Measurements from ENCODE around the gene BEND3.
A peak's percentile ranks its signal among the peaks of the same experiment; 100 is the strongest.
"Not testable (repeated sequence)": the region's sequence is repeated elsewhere in the genome, so short reads cannot be mapped to it uniquely, and the experiment has no call there.

Gene BEND3

GRCh38 chr6:107110200-107110599, 5.1 kb downstream of the BEND3 start:
- DNase-seq: no peak
- no peak overlapping the region for H3K4me3 Mint-ChIP-seq
- H3K4me1 Mint-ChIP-seq: peaks cover 9% of the 10 kb centered on the region
- no peaks in the 10 kb centered on the region for H3K27me3 Mint-ChIP-seq
- ATAC-seq: no peak
- no peaks in the 10 kb centered on the region for H3K9me3 Mint-ChIP-seq
- H3K36me3 Mint-ChIP-seq (ENCODE audit: low read depth): peaks cover 2% of the 10 kb centered on the region
- H3K27ac Mint-ChIP-seq: no peak overlapping the region

DNA sequence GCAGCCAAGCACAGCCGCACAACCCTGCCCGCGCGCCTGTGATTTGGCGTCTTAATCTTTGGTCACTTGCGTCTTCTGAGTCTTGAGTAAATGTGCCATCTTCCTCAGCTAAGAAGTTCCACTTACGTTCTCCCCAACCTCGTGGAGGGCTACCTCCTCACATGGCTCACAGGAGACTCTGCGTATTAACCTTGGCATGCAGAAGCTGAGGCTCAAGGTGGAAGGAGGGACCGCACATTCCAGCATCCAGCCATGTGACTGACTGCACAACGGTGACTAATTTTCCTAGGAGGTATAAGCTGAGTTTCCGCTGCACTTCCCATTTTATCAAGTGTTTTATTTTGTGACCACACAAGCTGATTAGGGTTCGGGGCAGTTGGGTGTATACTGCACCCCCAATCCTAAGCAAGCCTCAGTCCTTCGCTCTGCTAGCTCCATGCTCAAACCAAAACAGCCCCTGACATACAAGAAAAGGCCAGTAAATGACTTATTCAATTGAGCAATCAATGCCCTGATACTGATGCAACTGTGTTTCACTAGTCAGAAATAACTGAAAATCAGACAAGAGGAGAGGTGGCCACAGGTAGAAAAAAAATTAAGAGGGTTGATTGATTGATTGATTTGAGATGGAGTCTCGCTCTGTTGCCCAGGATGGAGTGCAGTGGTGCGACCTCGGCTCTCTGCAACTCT, 7.0 kb downstream of the BEND3 start:
- no peak overlapping the region for H3K4me3 Mint-ChIP-seq
- no peak overlapping the region for H3K27ac Mint-ChIP-seq

DNA sequence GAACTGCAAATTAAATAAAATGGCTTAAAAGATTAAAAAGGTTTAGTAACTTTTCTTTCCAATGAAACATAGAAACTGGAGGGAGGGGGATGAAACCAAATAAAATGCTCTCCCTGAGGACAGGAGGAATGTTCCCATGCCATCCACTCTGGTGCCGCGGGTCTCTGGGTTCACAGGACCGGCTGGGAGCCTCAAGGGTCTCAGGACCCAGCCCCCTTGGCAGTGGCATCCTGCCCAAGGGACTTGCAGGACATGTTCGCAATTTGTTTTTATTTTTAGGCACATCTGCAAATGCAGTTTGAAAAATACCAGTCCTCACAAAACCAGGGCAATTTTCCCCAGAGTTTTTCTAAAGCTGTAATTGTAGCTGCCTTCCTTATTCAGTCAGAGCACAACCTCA, 7.5 kb downstream of the BEND3 start:
- Mint-ChIP-seq H3K36me3 (ENCODE audit: low read depth) (peaks cover 2% of the 10 kb centered on the region), H3K27me3 (no peaks in the 10 kb centered on the region), H3K27ac (no peak overlapping the region), H3K9me3 (no peaks in the 10 kb centered on the region), H3K4me1 (peaks cover 2% of the 10 kb centered on the region), H3K4me3 (no peak overlapping the region)
- DNase-seq (no peak), ATAC-seq (no peak)

More for the DNA sequence above, 7.0 kb downstream of the BEND3 start:
- no peaks in the 10 kb centered on the region for H3K9me3 Mint-ChIP-seq
- DNase-seq (no peak), ATAC-seq (no peak)
- H3K4me1 Mint-ChIP-seq: peaks cover 2% of the 10 kb centered on the region
- peaks cover 2% of the 10 kb centered on the region for H3K36me3 Mint-ChIP-seq (ENCODE audit: low read depth)
- H3K27me3 Mint-ChIP-seq: no peaks in the 10 kb centered on the region

- Mint-ChIP-seq H3K9me3 (no peaks in the 10 kb centered on the region), H3K36me3 (ENCODE audit: low read depth) (peaks cover 2% of the 10 kb centered on the region), H3K4me3 (no peak overlapping the region), H3K27ac (no peak overlapping the region), H3K27me3 (no peaks in the 10 kb centered on the region), H3K4me1 (peaks cover 2% of the 10 kb centered on the region)
- no peak for DNase-seq
- no peak for ATAC-seq
These were observed 9.2 kb downstream of the BEND3 start for GRCh38 chr6:107106165-107106564.

DNA sequence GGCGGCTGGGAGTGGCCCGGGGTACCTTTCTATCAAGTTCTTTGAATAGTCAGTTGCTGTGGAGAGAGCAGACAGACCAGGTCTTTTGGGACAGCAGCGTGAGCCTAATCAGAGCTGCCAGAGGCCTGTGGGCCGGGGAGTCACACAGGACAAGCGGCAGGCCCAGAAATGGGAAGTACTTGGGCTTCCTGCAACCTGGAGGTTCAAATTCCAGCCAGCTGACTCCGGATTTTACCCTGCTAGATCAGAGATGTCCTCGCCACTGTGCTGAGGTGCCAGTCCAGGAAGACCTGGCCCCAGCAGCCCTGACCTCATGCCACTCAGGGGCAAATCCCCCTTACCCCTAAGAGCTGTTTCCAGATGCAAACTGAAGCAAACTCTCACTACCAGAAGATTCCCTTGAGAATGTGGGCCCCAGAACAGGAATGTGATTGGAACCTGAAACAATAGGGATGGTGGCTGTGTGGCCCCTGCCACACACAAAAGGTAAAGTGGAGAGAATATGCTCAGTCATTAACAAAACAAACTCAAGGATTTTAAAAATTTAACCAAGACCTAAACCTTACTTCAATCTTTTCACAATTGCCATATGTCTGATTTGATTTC, 9.7 kb downstream of the BEND3 start:
- Mint-ChIP-seq H3K27me3 (no peaks in the 10 kb centered on the region), H3K27ac (no peak overlapping the region), H3K4me1 (peaks cover 2% of the 10 kb centered on the region), H3K4me3 (no peak overlapping the region), H3K36me3 (ENCODE audit: low read depth) (peaks cover 2% of the 10 kb centered on the region), H3K9me3 (no peaks in the 10 kb centered on the region)
- no peak for DNase-seq
- no peak for ATAC-seq

DNA sequence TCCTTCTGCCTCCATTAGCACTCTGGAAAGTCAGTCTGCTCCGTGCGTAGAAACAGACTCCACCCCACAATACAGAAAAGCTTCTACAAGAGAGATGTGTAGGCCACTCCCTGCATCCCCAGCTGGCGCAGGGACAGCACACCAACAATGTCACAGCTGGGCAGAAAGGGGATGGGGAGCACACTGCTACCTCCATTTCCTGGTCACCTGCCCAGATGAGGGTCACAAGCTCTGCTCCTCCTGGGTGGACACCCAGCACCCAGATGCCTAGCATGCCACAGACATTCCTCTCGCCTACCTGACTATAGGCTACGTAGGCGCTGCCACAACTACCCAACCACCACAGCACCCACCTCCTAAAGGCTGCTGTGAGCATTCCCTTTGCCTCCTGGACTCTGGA, 12.2 kb downstream of the BEND3 start:
- no peak for DNase-seq
- H3K9me3 Mint-ChIP-seq: no peaks in the 10 kb centered on the region
- H3K4me1 Mint-ChIP-seq: peaks cover 9% of the 10 kb centered on the region
- no peak overlapping the region for H3K4me3 Mint-ChIP-seq
- no peak for ATAC-seq
- H3K27ac Mint-ChIP-seq: no peak overlapping the region
- H3K27me3 Mint-ChIP-seq: no peaks in the 10 kb centered on the region
- H3K36me3 Mint-ChIP-seq (ENCODE audit: low read depth): peaks cover 2% of the 10 kb centered on the region

DNA sequence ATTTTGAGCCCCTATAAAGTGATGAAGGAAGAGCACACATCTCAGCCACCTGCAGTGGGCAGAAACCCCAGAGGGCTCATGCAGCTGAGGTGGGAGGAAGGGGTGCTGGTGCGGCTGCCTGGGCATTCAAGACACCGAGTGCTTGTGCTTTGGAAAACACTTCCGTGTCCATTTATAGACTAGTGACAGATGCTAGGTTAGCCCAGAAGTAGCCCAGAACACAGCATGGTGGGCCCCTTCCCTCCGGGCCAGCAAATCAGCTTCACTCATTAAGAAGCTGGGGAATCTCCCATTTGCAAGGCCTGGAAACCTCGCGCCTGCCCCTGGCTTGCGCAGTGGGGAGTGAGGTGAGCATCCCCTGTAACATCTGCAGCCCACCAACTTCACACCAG, 12.9 kb downstream of the BEND3 start:
- Mint-ChIP-seq H3K4me3 (no peak overlapping the region), H3K9me3 (no peaks in the 10 kb centered on the region), H3K27me3 (no peaks in the 10 kb centered on the region), H3K4me1 (peaks cover 9% of the 10 kb centered on the region), H3K36me3 (ENCODE audit: low read depth) (peaks cover 4% of the 10 kb centered on the region), H3K27ac (no peak overlapping the region)
- no peak for DNase-seq
- ATAC-seq: no peak

DNA sequence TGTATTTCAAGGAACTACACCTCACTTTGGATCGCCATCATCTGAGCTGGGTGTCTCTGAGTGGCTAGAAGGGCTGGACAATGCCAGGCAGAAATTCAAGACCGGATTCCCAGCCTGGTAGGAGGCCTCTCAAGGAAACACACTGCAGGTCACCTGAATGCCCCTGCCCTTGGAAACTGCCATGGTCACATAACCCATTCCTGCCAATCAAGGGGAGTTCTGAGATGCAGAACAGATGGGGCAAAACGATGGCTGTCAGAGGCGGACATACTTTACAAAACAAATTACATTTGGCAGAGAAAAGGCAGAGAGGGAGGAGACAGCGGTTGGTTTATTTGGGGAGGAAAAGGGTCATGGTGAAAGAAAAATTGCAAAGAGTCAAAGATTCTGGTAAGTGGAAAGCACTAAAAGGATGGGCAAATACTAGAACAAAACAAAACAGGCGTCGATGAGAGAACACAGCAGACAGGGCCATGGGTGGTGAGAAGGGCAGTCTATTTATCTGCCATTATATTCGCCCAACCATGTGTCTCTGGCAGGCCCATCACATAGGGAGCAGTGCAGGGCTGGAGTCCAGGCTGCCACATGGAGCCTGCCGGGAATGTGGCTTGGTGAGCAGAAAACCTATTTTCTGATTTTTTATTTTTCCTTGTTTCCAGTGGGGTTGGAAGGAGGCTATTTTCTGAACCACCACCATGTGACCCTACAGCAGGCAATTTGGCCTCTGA, 13.5 kb downstream of the BEND3 start:
- peaks cover 9% of the 10 kb centered on the region for H3K4me1 Mint-ChIP-seq
- no peak overlapping the region for H3K27ac Mint-ChIP-seq
- peaks cover 4% of the 10 kb centered on the region for H3K36me3 Mint-ChIP-seq (ENCODE audit: low read depth)
- no peaks in the 10 kb centered on the region for H3K27me3 Mint-ChIP-seq
- H3K9me3 Mint-ChIP-seq: no peaks in the 10 kb centered on the region
- H3K4me3 Mint-ChIP-seq: no peak overlapping the region
- ATAC-seq (no peak), DNase-seq (no peak)

DNA sequence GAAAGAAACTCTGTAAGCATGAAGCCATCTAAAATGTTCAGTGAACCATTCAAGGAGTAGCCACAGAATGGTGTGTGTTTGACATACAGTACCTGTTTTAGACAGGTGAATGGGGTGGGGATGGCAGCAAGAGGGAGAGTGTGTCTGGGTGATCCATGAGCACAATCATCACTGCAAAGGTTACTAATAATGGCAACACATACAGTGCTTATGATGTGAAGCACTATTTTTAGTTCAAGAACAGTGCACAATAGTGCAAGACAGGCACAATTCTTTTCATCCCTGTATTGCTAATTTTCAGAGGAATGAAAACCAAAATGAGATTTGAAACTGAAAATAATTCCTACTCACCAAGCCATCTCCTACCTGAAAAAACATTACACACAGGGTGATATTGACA, 14.1 kb downstream of the BEND3 start:
- Mint-ChIP-seq H3K4me1 (peaks cover 9% of the 10 kb centered on the region), H3K4me3 (no peak overlapping the region), H3K27ac (no peak overlapping the region), H3K9me3 (no peaks in the 10 kb centered on the region), H3K27me3 (no peaks in the 10 kb centered on the region), H3K36me3 (ENCODE audit: low read depth) (peaks cover 4% of the 10 kb centered on the region)
- DNase-seq: no peak
- no peak for ATAC-seq

DNA sequence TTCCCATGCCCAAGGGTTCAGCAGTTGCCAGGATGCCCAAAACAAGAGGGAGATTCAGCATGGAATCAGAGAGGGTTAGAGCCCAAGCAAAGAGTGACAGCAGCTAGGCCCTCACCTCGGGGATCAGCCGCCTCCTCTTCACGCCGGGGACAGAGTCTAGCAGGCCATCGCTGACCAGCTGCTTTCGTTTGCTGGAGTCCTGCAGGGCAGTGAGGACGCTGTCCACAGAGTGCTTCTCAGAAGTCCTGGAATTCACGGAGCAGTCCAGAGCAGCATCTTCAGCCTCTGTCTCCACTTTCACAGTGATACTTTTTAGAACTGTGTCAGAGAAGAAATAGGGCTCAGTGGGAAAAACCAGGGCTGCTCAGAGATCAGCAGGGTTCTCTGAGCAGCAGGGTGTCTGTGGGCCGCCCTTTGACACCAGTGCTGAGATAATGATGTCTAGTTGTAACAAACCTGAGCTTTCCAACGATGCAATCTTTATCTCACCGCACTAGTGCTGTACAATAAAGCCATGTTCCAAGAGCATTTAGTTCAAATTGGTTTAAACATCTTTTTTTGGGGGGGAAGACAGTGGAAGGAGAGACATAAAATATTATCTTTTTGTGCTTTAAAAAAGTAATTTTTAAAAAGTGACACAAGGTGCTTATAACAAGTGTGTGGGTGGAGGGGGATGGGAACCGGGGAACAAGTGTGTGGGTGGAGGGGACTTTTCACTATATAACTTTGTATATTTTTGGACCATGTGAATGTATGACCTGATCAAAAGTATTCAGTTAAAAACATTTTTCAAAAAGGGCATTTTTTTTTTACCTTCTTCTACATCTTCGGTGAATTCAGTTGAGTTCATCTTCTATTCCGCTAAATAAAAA, 16.6 kb downstream of the BEND3 start:
- peaks cover 9% of the 10 kb centered on the region for H3K4me1 Mint-ChIP-seq
- no peak overlapping the region for H3K4me3 Mint-ChIP-seq
- H3K36me3 Mint-ChIP-seq (ENCODE audit: low read depth): peaks cover 7% of the 10 kb centered on the region
- no peaks in the 10 kb centered on the region for H3K27me3 Mint-ChIP-seq
- H3K27ac Mint-ChIP-seq: no peak overlapping the region
- ATAC-seq: no peak
- DNase-seq: no peak
- H3K9me3 Mint-ChIP-seq: no peaks in the 10 kb centered on the region

- H3K4me1 Mint-ChIP-seq: peaks cover 11% of the 10 kb centered on the region
- ATAC-seq, H3K9me3 Mint-ChIP-seq: not testable (repeated sequence)
These were observed 30.9 kb downstream of the BEND3 start for GRCh38 chr6:107084459-107084858.

DNA sequence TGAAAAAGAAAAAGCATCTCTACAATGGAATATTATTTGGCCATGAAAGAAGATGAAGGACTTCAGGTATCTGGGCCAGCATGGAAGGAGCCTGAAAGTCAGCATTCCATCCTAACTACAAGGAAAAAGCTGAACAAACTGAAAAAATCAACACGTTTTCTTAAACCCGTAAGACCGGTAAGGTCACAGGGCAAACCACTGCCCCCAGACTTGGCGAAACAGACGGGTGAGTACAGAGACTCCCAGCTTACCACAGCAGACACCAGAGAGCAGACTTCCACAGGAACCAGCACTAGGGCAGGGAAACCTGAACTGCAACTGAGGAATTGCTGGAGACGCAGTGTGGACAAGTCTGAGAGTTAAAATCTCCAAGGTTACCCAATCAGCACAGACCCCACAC, 31.4 kb downstream of the BEND3 start:
- peaks cover 25% of the 10 kb centered on the region for H3K36me3 Mint-ChIP-seq (ENCODE audit: low read depth)
- no peak overlapping the region for H3K27ac Mint-ChIP-seq
- H3K4me3 Mint-ChIP-seq: no peak overlapping the region
- no peak for ATAC-seq
- DNase-seq: no peak
- H3K4me1 Mint-ChIP-seq: peaks cover 11% of the 10 kb centered on the region
- no peaks in the 10 kb centered on the region for H3K9me3 Mint-ChIP-seq
- H3K27me3 Mint-ChIP-seq: no peaks in the 10 kb centered on the region

More at GRCh38 chr6:107084459-107084858, 30.9 kb downstream of the BEND3 start:
- DNase-seq, H3K27me3 Mint-ChIP-seq, H3K4me3 Mint-ChIP-seq, H3K27ac Mint-ChIP-seq: not testable (repeated sequence)
- peaks cover 25% of the 10 kb centered on the region for H3K36me3 Mint-ChIP-seq (ENCODE audit: low read depth)

DNA sequence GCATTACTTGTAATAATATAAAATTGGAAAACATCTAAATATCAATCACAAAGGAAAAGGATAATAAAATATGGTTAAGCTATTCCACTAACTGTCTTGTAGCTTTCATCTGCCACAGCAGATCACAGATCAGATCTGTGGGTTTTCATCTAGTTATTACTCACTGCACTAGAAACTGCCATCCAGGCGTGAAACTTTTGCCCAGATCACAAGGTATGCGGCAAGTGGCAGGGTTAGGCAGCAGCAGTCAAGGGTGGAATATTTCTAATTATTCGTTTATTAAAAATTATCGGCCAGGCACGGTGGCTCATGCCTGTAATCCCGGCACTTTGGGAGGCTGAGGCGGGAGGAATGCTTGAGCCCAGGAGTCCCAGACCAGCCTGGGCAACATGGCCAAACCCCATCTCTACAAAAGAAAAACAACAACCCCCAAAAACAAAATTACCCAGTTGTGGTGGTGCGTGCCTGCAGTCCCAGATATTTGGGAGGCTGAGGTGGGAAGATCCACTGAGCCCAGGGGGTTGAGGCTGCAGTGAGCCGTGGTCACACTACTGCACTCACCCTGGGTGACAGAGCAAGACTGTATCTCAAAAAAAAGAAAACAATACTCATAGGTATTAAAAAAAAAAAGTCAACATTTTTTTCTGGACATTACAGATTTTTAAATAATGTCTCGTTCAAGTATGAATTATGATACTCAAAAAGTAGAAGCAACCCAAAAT, 32.1 kb downstream of the BEND3 start:
- Mint-ChIP-seq H3K36me3 (ENCODE audit: low read depth) (peaks cover 21% of the 10 kb centered on the region), H3K27me3 (no peaks in the 10 kb centered on the region), H3K9me3 (no peaks in the 10 kb centered on the region), H3K4me1 (peaks cover 8% of the 10 kb centered on the region), H3K27ac (no peak overlapping the region), H3K4me3 (no peak overlapping the region)
- DNase-seq (no peak), ATAC-seq (peak; percentile 45)

GRCh38 chr6:107082045-107082444, 33.3 kb downstream of the BEND3 start:
- ATAC-seq (no peak), DNase-seq (no peak)
- H3K9me3 Mint-ChIP-seq: no peaks in the 10 kb centered on the region
- no peak overlapping the region for H3K27ac Mint-ChIP-seq
- H3K27me3 Mint-ChIP-seq: no peaks in the 10 kb centered on the region
- no peak overlapping the region for H3K4me3 Mint-ChIP-seq
- peaks cover 1% of the 10 kb centered on the region for H3K4me1 Mint-ChIP-seq
- peaks cover 16% of the 10 kb centered on the region for H3K36me3 Mint-ChIP-seq (ENCODE audit: low read depth)
